H4 (cell line): ENCODE results near the gene CLDND2. TPM values are rescaled to one million over a fixed set of nuclear protein-coding genes. Genes with fewer than 3 reads are reported as not detected.

ENCODE experiments used
- DNase-seq: peaks from one replicate; pipeline ENCODE4 v3.0.0-alpha.2; 2015; ENCODE audit warnings: low spot score
- total RNA-seq: library from RNA; depleted of rRNA; stranded (reverse); fragments of >200 nt; shearing (Covaris generic); gene quantifications from 2 replicates; pipeline ENCODE4 v1.2.3, GENCODE V29; 2014; rRNA removed

Gene CLDND2
- total RNA-seq, 1 experiment from 2014 or later = not detected

- no peak for DNase-seq
Measured at GRCh38 chr19:51331193-51331592, 37.6 kb downstream of the CLDND2 start.

- no peak for DNase-seq
Measured at GRCh38 chr19:51330366-51330765, 38.4 kb downstream of the CLDND2 start.

- DNase-seq = no peak
Measured at GRCh38 chr19:51329411-51329810, 39.4 kb downstream of the CLDND2 start.

GRCh38 chr19:51327066-51328001, 41.5 kb downstream of the CLDND2 start:
- no peak for DNase-seq

- no peak for DNase-seq
Measured at GRCh38 chr19:51326216-51327065, 42.4 kb downstream of the CLDND2 start.

GRCh38 chr19:51325161-51325976, 43.4 kb downstream of the CLDND2 start:
- no peak for DNase-seq

GRCh38 chr19:51324167-51324481, 44.7 kb downstream of the CLDND2 start:
- no peak for DNase-seq

GRCh38 chr19:51323481-51324166, 45.2 kb downstream of the CLDND2 start:
- DNase-seq = no peak

- DNase-seq = no peak
Measured at GRCh38 chr19:51321799-51322198, 47.0 kb downstream of the CLDND2 start.

GRCh38 chr19:51320280-51320657, 48.5 kb downstream of the CLDND2 start:
- DNase-seq = no peak

- no peak for DNase-seq
Measured at GRCh38 chr19:51319649-51320279, 49.0 kb downstream of the CLDND2 start.

GRCh38 chr19:51318687-51319648, 49.8 kb downstream of the CLDND2 start:
- no peak for DNase-seq

GRCh38 chr19:51317968-51318367, 50.8 kb downstream of the CLDND2 start:
- no peak for DNase-seq

- no peak for DNase-seq
Measured at GRCh38 chr19:51317376-51317775, 51.4 kb downstream of the CLDND2 start.

Other genes with a start within 250 kb of the CLDND2 start
- not detected in 2 replicates for gene SIGLEC9, start 244.1 kb downstream of the CLDND2 start, total RNA-seq
- gene SIGLEC7, start 226.7 kb downstream of the CLDND2 start, total RNA-seq = not detected in 2 replicates
- gene CD33, start 143.9 kb downstream of the CLDND2 start, total RNA-seq = 3.3 and 13.9 TPM in 2 replicates
- gene SIGLECL1, start 117.9 kb downstream of the CLDND2 start, total RNA-seq = 0.39 TPM in 1 of 2 replicates, not detected in the other
- 0.72 and 1.2 TPM in 2 replicates for gene IGLON5, start 57.4 kb downstream of the CLDND2 start, total RNA-seq
- 8.0 and 8.5 TPM in 2 replicates for gene VSIG10L, start 26.9 kb downstream of the CLDND2 start, total RNA-seq
- 397 and 449 TPM in 2 replicates for gene ETFB, start 2.6 kb downstream of the CLDND2 start, total RNA-seq
- not detected in 2 replicates for gene NKG7, start 3.7 kb upstream of the CLDND2 start, total RNA-seq
- not detected in 2 replicates for gene LIM2, start 19.0 kb upstream of the CLDND2 start, total RNA-seq
- gene C19orf84, start 21.6 kb upstream of the CLDND2 start, total RNA-seq = not detected in 2 replicates
- not detected in 2 replicates for gene SIGLEC10, start 48.6 kb upstream of the CLDND2 start, total RNA-seq
- gene SIGLEC8, start 89.5 kb upstream of the CLDND2 start, total RNA-seq = not detected in 2 replicates
- not detected in 2 replicates for gene CEACAM18, start 109.5 kb upstream of the CLDND2 start, total RNA-seq
- not detected in 2 replicates for gene SIGLEC12, start 132.8 kb upstream of the CLDND2 start, total RNA-seq
- not detected in 2 replicates for gene SIGLEC6, start 162.7 kb upstream of the CLDND2 start, total RNA-seq
- gene ZNF175, start 202.3 kb upstream of the CLDND2 start, total RNA-seq = 3.1 and 5.1 TPM in 2 replicates